ENCODE results near the gene CCND2. TPM values are rescaled to one million over a fixed set of nuclear protein-coding genes. Genes with fewer than 3 reads are reported as not detected.

The CCND2 gene
- total RNA-seq, 2 experiments from 2014 or later: not detected

DNA sequence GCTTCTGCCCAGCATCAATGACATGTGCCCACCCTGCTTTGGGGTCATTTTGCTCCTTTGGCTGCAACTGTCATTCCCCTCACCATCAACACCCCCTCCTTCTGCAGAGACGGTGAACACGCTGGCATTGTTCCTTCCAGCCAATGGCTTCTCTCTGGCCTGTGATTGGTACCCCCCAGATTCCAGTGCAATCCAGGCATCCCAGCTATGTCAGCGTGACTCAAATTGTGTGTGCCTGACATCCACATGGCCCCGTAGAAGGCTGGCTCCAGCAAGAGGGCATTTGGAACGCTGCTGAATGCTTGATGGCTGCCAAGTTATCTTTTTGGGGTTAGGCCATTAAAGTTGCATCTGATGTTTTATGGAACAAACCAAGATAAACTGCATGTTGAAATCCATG lies 21.0 kb upstream of the CCND2 start:
- no peak overlapping the region for H3K4me3 ChIP-seq (ENCODE audit: low read depth, low read length, poor library complexity, severe bottlenecking)
- BruUV-seq (replicated peaks): no TSS peak
- intact Hi-C loops (cut with micrococcal nuclease; ENCODE audit: unreplicated experiment): no loop called here
- no peaks in the 10 kb centered on the region for H3K79me2 ChIP-seq (ENCODE audit: insufficient read depth, low read depth, low read length)
- no peaks in the 10 kb centered on the region for H3K9me3 ChIP-seq (ENCODE audit: low read length)
- H3K27ac ChIP-seq (ENCODE audit: low read depth, low read length, poor library complexity, severe bottlenecking): no peak overlapping the region
- no peaks in the 10 kb centered on the region for H3K36me3 ChIP-seq (ENCODE audit: insufficient read depth, low read length)
- no peaks in the 10 kb centered on the region for H3K4me1 ChIP-seq (ENCODE audit: insufficient read depth, low read length, poor library complexity, severe bottlenecking)
- no peak for TF ChIP-seq EZH2phosphoT487 (IDR thresholded peaks at IDR 0.05; ENCODE audit: borderline replicate concordance, low read depth, low read length)
- TF ChIP-seq, protein P1, sequence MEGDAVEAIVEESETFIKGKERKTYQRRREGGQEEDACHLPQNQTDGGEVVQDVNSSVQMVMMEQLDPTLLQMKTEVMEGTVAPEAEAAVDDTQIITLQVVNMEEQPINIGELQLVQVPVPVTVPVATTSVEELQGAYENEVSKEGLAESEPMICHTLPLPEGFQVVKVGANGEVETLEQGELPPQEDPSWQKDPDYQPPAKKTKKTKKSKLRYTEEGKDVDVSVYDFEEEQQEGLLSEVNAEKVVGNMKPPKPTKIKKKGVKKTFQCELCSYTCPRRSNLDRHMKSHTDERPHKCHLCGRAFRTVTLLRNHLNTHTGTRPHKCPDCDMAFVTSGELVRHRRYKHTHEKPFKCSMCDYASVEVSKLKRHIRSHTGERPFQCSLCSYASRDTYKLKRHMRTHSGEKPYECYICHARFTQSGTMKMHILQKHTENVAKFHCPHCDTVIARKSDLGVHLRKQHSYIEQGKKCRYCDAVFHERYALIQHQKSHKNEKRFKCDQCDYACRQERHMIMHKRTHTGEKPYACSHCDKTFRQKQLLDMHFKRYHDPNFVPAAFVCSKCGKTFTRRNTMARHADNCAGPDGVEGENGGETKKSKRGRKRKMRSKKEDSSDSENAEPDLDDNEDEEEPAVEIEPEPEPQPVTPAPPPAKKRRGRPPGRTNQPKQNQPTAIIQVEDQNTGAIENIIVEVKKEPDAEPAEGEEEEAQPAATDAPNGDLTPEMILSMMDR (conservative IDR thresholded peaks at IDR 0.05; ENCODE audit: low read length): no peak
- DNase-seq (ENCODE audit: low spot score): no peak
- H4K20me1 ChIP-seq (ENCODE audit: insufficient read depth, low read length): no peaks in the 10 kb centered on the region
- ChIA-PET CTCF (ENCODE audit: unreplicated experiment) (no interaction called here), POLR2A (no interaction called here)
- H2AFZ ChIP-seq (ENCODE audit: low read length): no peak overlapping the region
- H3K9me2 ChIP-seq (ENCODE audit: insufficient read depth, low read length): no peaks in the 10 kb centered on the region
- no peak overlapping the region for H3K4me2 ChIP-seq (ENCODE audit: low read length)

DNA sequence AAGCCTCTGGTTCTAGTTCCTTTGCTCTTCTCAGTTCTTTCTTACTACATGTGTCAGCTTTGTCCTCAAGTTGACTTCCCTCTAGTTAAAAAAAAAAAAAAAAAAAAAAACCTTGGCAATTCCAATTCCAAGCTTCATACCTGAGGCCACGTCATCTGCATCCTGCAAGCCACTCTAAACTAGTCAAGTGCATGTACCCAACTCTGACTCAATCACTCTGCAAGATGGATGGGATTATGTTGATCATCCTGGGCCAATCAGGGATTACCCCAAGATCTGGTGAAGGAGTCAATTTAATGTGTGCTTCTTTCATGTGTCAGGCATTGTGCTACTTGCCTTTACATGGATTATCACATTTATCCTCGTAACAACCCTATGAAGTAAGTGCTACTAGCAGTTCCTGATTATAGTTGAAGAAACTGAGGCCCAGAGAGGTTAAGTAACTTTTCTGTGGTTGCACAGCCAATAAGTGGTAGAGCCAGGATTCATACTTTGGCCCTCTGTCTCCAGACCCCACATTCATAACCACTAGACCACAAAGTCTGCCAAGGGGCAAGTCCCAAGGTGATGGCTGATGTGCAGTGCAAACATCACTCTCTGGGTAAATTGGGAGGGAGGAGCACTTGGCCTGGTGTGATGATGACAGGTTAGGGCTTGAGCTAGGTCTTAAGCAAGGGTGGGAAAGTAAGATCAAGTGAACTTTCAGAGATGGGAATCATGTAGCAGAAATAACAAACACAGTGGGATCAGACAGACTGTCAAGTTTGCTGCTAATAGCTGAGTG lies 17.3 kb upstream of the CCND2 start:
- Histone ChIP-seq H4K20me1 (ENCODE audit: insufficient read depth, low read length) (no peaks in the 10 kb centered on the region), H3K9me2 (ENCODE audit: insufficient read depth, low read length) (no peaks in the 10 kb centered on the region), H3K27ac (ENCODE audit: low read depth, low read length, poor library complexity, severe bottlenecking) (no peak overlapping the region), H3K4me3 (ENCODE audit: low read depth, low read length, poor library complexity, severe bottlenecking) (no peak overlapping the region), H3K4me1 (ENCODE audit: insufficient read depth, low read length, poor library complexity, severe bottlenecking) (no peaks in the 10 kb centered on the region), H2AFZ (ENCODE audit: low read length) (no peak overlapping the region), H3K9me3 (ENCODE audit: low read length) (no peaks in the 10 kb centered on the region), H3K4me2 (ENCODE audit: low read length) (no peak overlapping the region), H3K36me3 (ENCODE audit: insufficient read depth, low read length) (no peaks in the 10 kb centered on the region), H3K79me2 (ENCODE audit: insufficient read depth, low read depth, low read length) (no peaks in the 10 kb centered on the region)
- POLR2A ChIA-PET: interaction anchor here (0.7 kb wide), 1 partner anchor 1222 kb away, joined by 5 read pairs; no protein-coding TSS in a partner anchor
- CTCF ChIA-PET (ENCODE audit: unreplicated experiment): no interaction called here
- BruUV-seq (replicated peaks): no TSS peak
- intact Hi-C loops (cut with micrococcal nuclease; ENCODE audit: unreplicated experiment): no loop called here
- no peak for DNase-seq (ENCODE audit: low spot score)
- TF ChIP-seq, protein P1 (conservative IDR thresholded peaks at IDR 0.05; ENCODE audit: low read length): no peak
- TF ChIP-seq EZH2phosphoT487 (IDR thresholded peaks at IDR 0.05; ENCODE audit: borderline replicate concordance, low read depth, low read length): no peak

DNA sequence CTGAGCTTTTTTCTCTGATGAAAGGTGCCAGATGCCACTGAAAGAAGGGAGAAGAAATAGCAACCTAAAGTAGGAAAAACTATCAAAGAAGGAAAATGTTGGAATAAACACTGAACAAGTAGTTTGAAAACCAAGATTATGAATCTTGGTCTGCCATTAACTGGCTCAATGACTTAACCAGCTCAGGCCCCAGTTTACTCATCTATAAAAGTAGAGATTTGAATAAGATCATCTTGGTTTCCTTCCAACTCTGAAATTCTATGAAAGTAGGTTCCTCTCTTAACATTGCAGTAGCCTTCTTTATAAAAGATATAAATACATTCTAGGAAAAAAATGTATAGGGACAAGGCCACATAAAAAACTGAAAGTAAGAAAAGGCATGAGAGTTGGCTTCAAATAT lies 16.1 kb upstream of the CCND2 start:
- Histone ChIP-seq H3K9me2 (ENCODE audit: insufficient read depth, low read length) (no peaks in the 10 kb centered on the region), H3K4me1 (ENCODE audit: insufficient read depth, low read length, poor library complexity, severe bottlenecking) (no peaks in the 10 kb centered on the region), H2AFZ (ENCODE audit: low read length) (no peak overlapping the region), H4K20me1 (ENCODE audit: insufficient read depth, low read length) (no peaks in the 10 kb centered on the region), H3K36me3 (ENCODE audit: insufficient read depth, low read length) (no peaks in the 10 kb centered on the region), H3K9me3 (ENCODE audit: low read length) (no peaks in the 10 kb centered on the region), H3K27ac (ENCODE audit: low read depth, low read length, poor library complexity, severe bottlenecking) (no peak overlapping the region), H3K4me2 (ENCODE audit: low read length) (no peak overlapping the region), H3K4me3 (ENCODE audit: low read depth, low read length, poor library complexity, severe bottlenecking) (no peak overlapping the region), H3K79me2 (ENCODE audit: insufficient read depth, low read depth, low read length) (no peaks in the 10 kb centered on the region)
- no TSS peak for BruUV-seq (replicated peaks)
- no peak for TF ChIP-seq EZH2phosphoT487 (IDR thresholded peaks at IDR 0.05; ENCODE audit: borderline replicate concordance, low read depth, low read length)
- TF ChIP-seq, protein P1 (conservative IDR thresholded peaks at IDR 0.05; ENCODE audit: low read length): no peak
- ChIA-PET POLR2A (interaction anchor here (0.8 kb wide), 1 partner anchor 185 kb away, joined by 3 read pairs; no protein-coding TSS in a partner anchor), CTCF (ENCODE audit: unreplicated experiment) (no interaction called here)
- intact Hi-C loops (cut with micrococcal nuclease; ENCODE audit: unreplicated experiment): no loop called here
- no peak for DNase-seq (ENCODE audit: low spot score)

Data from OCI-LY7 (cell line).